PC-9 (cell line): ENCODE results near the gene JMJD1C.

ENCODE experiments used
- EZH2 ChIP-seq: fragments of 200-600 bp; sonication (generic); IDR thresholded peaks from 2 replicates; pipeline ENCODE4 v1.8.0; 2017; ENCODE audit warnings: antibody characterized with exemption, low read depth
- TF ChIP-seq, protein P1 (sequence below): fragments of 200-600 bp; sonication (generic); conservative IDR thresholded peaks from 2 replicates; pipeline ENCODE4 v1.6.1; 2017; ENCODE audit warnings: mixed run types, antibody characterized with exemption, mild to moderate bottlenecking, moderate library complexity

DNA sequence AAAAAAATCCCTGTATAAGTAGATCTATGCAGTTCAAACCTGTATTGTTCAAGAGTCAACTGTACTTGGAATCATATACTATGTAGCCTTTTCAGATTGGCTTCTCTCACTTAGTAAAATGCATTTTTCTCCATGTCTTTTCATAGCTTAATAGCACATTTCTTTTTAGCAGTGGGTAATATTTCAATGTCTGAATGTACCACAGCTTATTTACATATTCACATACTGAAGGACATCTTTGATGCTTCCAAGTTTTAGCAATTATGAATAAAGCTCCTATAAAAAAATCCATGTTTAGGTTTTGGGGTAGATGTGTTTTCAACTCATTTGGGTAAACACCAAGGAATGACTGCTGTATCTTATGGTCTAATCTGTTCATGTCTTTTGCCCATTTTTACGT is 177.6 kb downstream of the JMJD1C start:
- TF ChIP-seq, protein P1, sequence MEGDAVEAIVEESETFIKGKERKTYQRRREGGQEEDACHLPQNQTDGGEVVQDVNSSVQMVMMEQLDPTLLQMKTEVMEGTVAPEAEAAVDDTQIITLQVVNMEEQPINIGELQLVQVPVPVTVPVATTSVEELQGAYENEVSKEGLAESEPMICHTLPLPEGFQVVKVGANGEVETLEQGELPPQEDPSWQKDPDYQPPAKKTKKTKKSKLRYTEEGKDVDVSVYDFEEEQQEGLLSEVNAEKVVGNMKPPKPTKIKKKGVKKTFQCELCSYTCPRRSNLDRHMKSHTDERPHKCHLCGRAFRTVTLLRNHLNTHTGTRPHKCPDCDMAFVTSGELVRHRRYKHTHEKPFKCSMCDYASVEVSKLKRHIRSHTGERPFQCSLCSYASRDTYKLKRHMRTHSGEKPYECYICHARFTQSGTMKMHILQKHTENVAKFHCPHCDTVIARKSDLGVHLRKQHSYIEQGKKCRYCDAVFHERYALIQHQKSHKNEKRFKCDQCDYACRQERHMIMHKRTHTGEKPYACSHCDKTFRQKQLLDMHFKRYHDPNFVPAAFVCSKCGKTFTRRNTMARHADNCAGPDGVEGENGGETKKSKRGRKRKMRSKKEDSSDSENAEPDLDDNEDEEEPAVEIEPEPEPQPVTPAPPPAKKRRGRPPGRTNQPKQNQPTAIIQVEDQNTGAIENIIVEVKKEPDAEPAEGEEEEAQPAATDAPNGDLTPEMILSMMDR: no peak
- TF ChIP-seq EZH2: no peak
